GM06990 (cell line): ENCODE data around the gene SMAD6.

ENCODE experiments used
- DNase-seq: peaks from one replicate; pipeline ENCODE4 v3.0.0-alpha.2; 2011; ENCODE audit not compliant: insufficient read length; ENCODE audit errors: extremely low read depth
- H3K27me3 ChIP-seq: replicated peaks from 2 replicates; pipeline ENCODE4 v1.6.0; 2011; ENCODE audit warnings: low read length; ENCODE audit not compliant: control insufficient read depth, insufficient read depth
- H3K36me3 ChIP-seq: 2 replicates; pipeline ENCODE4 v1.5.1; 2011; ENCODE audit warnings: low read length; ENCODE audit not compliant: control insufficient read depth, insufficient read depth
- H3K4me3 ChIP-seq: replicated peaks from 2 replicates; pipeline ENCODE4 v1.5.1; 2011; ENCODE audit warnings: low read depth, mild to moderate bottlenecking, control low read depth, low read length
- CTCF ChIP-seq: IDR thresholded peaks from 2 replicates; pipeline ENCODE4 v1.5.1; 2011; ENCODE audit warnings: low read length, control low read depth, mild to moderate bottlenecking, inconsistent platforms; ENCODE audit not compliant: insufficient read depth, poor library complexity, severe bottlenecking

The SMAD6 gene

GRCh38 chr15:66654739-66655375 lies 47.2 kb upstream of the SMAD6 start:
- no peaks in the 10 kb centered on the region; the same call in 1 of the 2 replicates for H3K27me3 ChIP-seq
- no peak overlapping the region for H3K4me3 ChIP-seq
- DNase-seq, result no peak
- no peaks in the 10 kb centered on the region for H3K36me3 ChIP-seq
- no peak for TF ChIP-seq CTCF

GRCh38 chr15:66655511-66655910 lies 46.5 kb upstream of the SMAD6 start:
- Histone ChIP-seq H3K27me3 (no peaks in the 10 kb centered on the region; the same call in 1 of the 2 replicates), H3K36me3 (no peaks in the 10 kb centered on the region), H3K4me3 (no peak overlapping the region)
- no peak for TF ChIP-seq CTCF
- DNase-seq, result no peak

GRCh38 chr15:66655997-66656396 lies 46.0 kb upstream of the SMAD6 start:
- DNase-seq, result no peak
- no peak overlapping the region for H3K4me3 ChIP-seq
- no peaks in the 10 kb centered on the region for H3K36me3 ChIP-seq
- no peak for TF ChIP-seq CTCF
- no peaks in the 10 kb centered on the region; the same call in 1 of the 2 replicates for H3K27me3 ChIP-seq

GRCh38 chr15:66657185-66658020 lies 44.6 kb upstream of the SMAD6 start:
- no peak for TF ChIP-seq CTCF
- no peaks in the 10 kb centered on the region for H3K36me3 ChIP-seq
- H3K27me3 ChIP-seq, result no peaks in the 10 kb centered on the region; the same call in 1 of the 2 replicates
- DNase-seq, result no peak
- no peak overlapping the region for H3K4me3 ChIP-seq

GRCh38 chr15:66658044-66658443 lies 44.0 kb upstream of the SMAD6 start:
- Histone ChIP-seq H3K27me3 (no peaks in the 10 kb centered on the region; the same call in 1 of the 2 replicates), H3K36me3 (no peaks in the 10 kb centered on the region), H3K4me3 (no peak overlapping the region)
- no peak for DNase-seq
- no peak for TF ChIP-seq CTCF
